HEK293 (cell line): ENCODE data around the gene DNAI1.

Experiments used
- CTCF ChIA-PET: fragments of 350-600 bp; formaldehyde crosslinking; extraction: SDS; loops from one replicate; lab custom pipeline; 2021; ENCODE audit warnings: antibody characterized with exemption; lab: Yijun Ruan, JAX
- POLR2A ChIA-PET: fragments of 300-600 bp; formaldehyde crosslinking; extraction: SDS; loops from one replicate; lab custom pipeline; 2020; ENCODE audit warnings: antibody characterized with exemption, inconsistent platforms; lab: Yijun Ruan, JAX
- H3K27ac ChIP-seq: fragments of 200-500 bp; sonication (Bioruptor generic); 2 replicates; pipeline ENCODE4 v1.5.1; 2014; ENCODE audit warnings: low read depth, low read length, control low read depth, inconsistent platforms; ENCODE audit errors: extremely low read depth
- H3K36me3 ChIP-seq, 2 experiments: fragments of 200-500 bp in 1 of 2; sonication (Bioruptor generic) in 1 of 2; 1 replicate in 1 of 2; 2 replicates in 1 of 2; pipeline ENCODE4 v1.5.1; 2014 to 2017; ENCODE audit warnings: inconsistent platforms in 2 of 2, low read length in 2 of 2; ENCODE audit not compliant: control insufficient read depth in 2 of 2, insufficient read depth in 1 of 2
- H3K4me1 ChIP-seq: fragments of 200-500 bp; sonication (Bioruptor generic); 2 replicates; pipeline ENCODE4 v1.5.1; 2014; ENCODE audit warnings: mild to moderate bottlenecking, low read length, inconsistent platforms; ENCODE audit not compliant: control insufficient read depth, insufficient read depth
- H3K4me3 ChIP-seq: 2 replicates; pipeline ENCODE4 v1.5.1; 2011; ENCODE audit warnings: low read depth, mild to moderate bottlenecking, control low read depth, low read length, moderate library complexity
- H3K9me3 ChIP-seq: fragments of 200-500 bp; sonication (Bioruptor generic); 2 replicates; pipeline ENCODE4 v1.5.1; 2014; ENCODE audit warnings: low read depth, low read length, inconsistent platforms; ENCODE audit not compliant: control insufficient read depth, insufficient read depth
- EGR2 ChIP-seq: fragments of 450-650 bp; formaldehyde crosslinking; IDR thresholded peaks from 2 replicates; pipeline ENCODE4 v1.5.1; 2016; ENCODE audit warnings: low read depth, missing biosample characterization, missing genetic modification characterization
- HOXC10 ChIP-seq: sonication (generic); formaldehyde crosslinking; IDR thresholded peaks from 2 replicates; pipeline ENCODE4 v1.8.1; 2023; ENCODE audit warnings: mild to moderate bottlenecking, missing genetic modification reagents
- KLF1 ChIP-seq: fragments of 450-650 bp; formaldehyde crosslinking; IDR thresholded peaks from 2 replicates; pipeline ENCODE4 v1.5.1; 2016; ENCODE audit warnings: missing biosample characterization, missing genetic modification characterization
- SP2 ChIP-seq: fragments of 450-650 bp; formaldehyde crosslinking; IDR thresholded peaks from 2 replicates; pipeline ENCODE4 v1.5.1; 2016; ENCODE audit warnings: missing biosample characterization, missing genetic modification characterization
- ZFHX2 ChIP-seq: fragments of 450-650 bp; formaldehyde crosslinking; conservative IDR thresholded peaks from 2 replicates; pipeline ENCODE4 v1.5.1; 2016; ENCODE audit warnings: missing biosample characterization, missing genetic modification characterization
- ZNF184 ChIP-seq: fragments of 450-650 bp; IDR thresholded peaks from 2 replicates; pipeline ENCODE4 v1.5.1; 2018; ENCODE audit warnings: missing biosample characterization, mild to moderate bottlenecking, missing genetic modification characterization
- ZNF24 ChIP-seq: fragments of 450-650 bp; formaldehyde crosslinking; IDR thresholded peaks from 2 replicates; pipeline ENCODE4 v1.5.1; 2016; ENCODE audit warnings: missing biosample characterization, missing genetic modification characterization
- ZNF391 ChIP-seq: fragments of 450-650 bp; formaldehyde crosslinking; IDR thresholded peaks from 2 replicates; pipeline ENCODE4 v1.5.1; 2016; ENCODE audit warnings: low read depth, missing biosample characterization, missing genetic modification characterization, borderline replicate concordance
- ZNF426 ChIP-seq: fragments of 450-650 bp; formaldehyde crosslinking; IDR thresholded peaks from 2 replicates; pipeline ENCODE4 v1.5.1; 2017; ENCODE audit warnings: missing biosample characterization, missing genetic modification characterization, mild to moderate bottlenecking, inconsistent platforms, moderate library complexity
- ZNF501 ChIP-seq: fragments of 450-650 bp; formaldehyde crosslinking; IDR thresholded peaks from 2 replicates; pipeline ENCODE4 v1.5.1; 2016; ENCODE audit warnings: missing biosample characterization, missing genetic modification characterization
- ZNF600 ChIP-seq: fragments of 450-650 bp; formaldehyde crosslinking; IDR thresholded peaks from 2 replicates; pipeline ENCODE4 v1.5.1; 2016; ENCODE audit warnings: missing biosample characterization, missing genetic modification characterization
- ZNF654 ChIP-seq: fragments of 450-650 bp; formaldehyde crosslinking; IDR thresholded peaks from 2 replicates; pipeline ENCODE4 v1.5.1; 2016; ENCODE audit warnings: low read depth, missing biosample characterization, missing genetic modification characterization
- TF ChIP-seq, protein P1 (sequence below): fragments of 450-650 bp; formaldehyde crosslinking; IDR thresholded peaks from 2 replicates; pipeline ENCODE4 v1.5.1; 2016; ENCODE audit warnings: missing biosample characterization, missing genetic modification characterization
- TF ChIP-seq, protein P2 (sequence below): fragments of 450-650 bp; formaldehyde crosslinking; IDR thresholded peaks from 2 replicates; pipeline ENCODE4; 2016; ENCODE audit warnings: missing biosample characterization, missing genetic modification characterization
- TF ChIP-seq, protein P3 (sequence below): IDR thresholded peaks from 2 replicates; pipeline ENCODE4 v1.6.1; 2011; ENCODE audit warnings: mild to moderate bottlenecking, low read depth, low read length, borderline replicate concordance
- TF ChIP-seq, protein P4 (sequence below): fragments of 450-650 bp; formaldehyde crosslinking; conservative IDR thresholded peaks from 2 replicates; pipeline ENCODE4 v1.5.1; 2016; ENCODE audit warnings: low read depth, missing biosample characterization, missing genetic modification characterization
- TF ChIP-seq, protein P5 (sequence below): fragments of 450-650 bp; formaldehyde crosslinking; IDR thresholded peaks from 2 replicates; pipeline ENCODE4 v1.5.1; 2016; ENCODE audit warnings: missing biosample characterization, missing genetic modification characterization
- TF ChIP-seq, protein P6 (sequence below): fragments of 450-650 bp; formaldehyde crosslinking; IDR thresholded peaks from 2 replicates; pipeline ENCODE4 v1.5.1; 2016; ENCODE audit warnings: missing biosample characterization, missing genetic modification characterization

DNAI1 gene

DNA sequence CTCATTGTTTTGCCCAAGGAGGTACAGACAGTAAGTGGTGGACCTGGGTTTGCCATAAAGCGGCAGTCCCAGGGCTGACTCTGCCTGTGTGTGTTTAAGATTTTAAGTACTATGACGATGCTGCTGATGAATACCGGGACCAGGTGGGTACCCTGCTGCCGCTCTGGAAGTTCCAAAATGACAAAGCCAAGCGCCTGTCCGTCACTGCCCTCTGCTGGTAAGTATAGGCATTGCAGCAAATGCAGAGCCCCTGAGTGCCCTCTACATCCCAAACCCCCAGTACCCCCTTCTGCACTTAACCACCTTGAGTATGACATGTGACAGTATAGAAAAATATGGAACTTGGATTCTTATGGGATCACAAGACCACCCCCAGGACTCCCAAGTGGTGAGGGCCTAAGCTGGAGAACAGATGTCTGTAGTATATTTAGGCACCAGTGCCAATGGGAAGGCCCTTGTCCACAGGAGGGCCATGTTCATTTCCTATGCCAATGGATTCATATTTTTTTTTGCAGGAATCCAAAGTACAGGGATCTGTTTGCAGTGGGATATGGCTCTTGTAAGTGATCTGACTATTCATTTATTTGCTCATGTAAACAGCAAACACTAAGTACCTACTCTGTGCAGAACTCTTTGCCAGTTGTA is 42.1 kb downstream of the DNAI1 start:
- CTCF ChIA-PET: interaction anchor here (0.5 to 11.0 kb wide), 57 partner anchors 9 to 427 kb away, joined by 3 to 132 read pairs (median 5); a partner anchor contains a TSS
- Histone ChIP-seq H3K9me3 (no peaks in the 10 kb centered on the region), H3K4me1 (no peaks in the 10 kb centered on the region), H3K27ac (no peak overlapping the region), H3K4me3 (no peak overlapping the region), H3K36me3 (no peaks in the 10 kb centered on the region)
- TF ChIP-seq, protein P1, sequence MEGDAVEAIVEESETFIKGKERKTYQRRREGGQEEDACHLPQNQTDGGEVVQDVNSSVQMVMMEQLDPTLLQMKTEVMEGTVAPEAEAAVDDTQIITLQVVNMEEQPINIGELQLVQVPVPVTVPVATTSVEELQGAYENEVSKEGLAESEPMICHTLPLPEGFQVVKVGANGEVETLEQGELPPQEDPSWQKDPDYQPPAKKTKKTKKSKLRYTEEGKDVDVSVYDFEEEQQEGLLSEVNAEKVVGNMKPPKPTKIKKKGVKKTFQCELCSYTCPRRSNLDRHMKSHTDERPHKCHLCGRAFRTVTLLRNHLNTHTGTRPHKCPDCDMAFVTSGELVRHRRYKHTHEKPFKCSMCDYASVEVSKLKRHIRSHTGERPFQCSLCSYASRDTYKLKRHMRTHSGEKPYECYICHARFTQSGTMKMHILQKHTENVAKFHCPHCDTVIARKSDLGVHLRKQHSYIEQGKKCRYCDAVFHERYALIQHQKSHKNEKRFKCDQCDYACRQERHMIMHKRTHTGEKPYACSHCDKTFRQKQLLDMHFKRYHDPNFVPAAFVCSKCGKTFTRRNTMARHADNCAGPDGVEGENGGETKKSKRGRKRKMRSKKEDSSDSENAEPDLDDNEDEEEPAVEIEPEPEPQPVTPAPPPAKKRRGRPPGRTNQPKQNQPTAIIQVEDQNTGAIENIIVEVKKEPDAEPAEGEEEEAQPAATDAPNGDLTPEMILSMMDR (tag by site-specific recombination): peak; percentile 58
- TF ChIP-seq, protein P2, sequence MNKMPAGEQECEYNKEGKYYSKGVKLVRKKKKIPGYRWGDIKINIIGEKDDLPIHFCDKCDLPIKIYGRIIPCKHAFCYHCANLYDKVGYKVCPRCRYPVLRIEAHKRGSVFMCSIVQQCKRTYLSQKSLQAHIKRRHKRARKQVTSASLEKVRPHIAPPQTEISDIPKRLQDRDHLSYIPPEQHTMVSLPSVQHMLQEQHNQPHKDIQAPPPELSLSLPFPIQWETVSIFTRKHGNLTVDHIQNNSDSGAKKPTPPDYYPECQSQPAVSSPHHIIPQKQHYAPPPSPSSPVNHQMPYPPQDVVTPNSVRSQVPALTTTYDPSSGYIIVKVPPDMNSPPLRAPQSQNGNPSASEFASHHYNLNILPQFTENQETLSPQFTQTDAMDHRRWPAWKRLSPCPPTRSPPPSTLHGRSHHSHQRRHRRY (tag by site-specific recombination): no peak
- TF ChIP-seq ZNF654 (tag by site-specific recombination) (peak; percentile 70), ZNF391 (tag by site-specific recombination) (0 out of 2 replicates have a peak, but pooled peaks have one; percentile 29), SP2 (no peak), ZNF600 (peak; percentile 37; the same call in 1 of the 2 replicates)
- TF ChIP-seq, protein P3, sequence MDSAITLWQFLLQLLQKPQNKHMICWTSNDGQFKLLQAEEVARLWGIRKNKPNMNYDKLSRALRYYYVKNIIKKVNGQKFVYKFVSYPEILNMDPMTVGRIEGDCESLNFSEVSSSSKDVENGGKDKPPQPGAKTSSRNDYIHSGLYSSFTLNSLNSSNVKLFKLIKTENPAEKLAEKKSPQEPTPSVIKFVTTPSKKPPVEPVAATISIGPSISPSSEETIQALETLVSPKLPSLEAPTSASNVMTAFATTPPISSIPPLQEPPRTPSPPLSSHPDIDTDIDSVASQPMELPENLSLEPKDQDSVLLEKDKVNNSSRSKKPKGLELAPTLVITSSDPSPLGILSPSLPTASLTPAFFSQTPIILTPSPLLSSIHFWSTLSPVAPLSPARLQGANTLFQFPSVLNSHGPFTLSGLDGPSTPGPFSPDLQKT: no peak
- POLR2A ChIA-PET: no interaction called here

DNA sequence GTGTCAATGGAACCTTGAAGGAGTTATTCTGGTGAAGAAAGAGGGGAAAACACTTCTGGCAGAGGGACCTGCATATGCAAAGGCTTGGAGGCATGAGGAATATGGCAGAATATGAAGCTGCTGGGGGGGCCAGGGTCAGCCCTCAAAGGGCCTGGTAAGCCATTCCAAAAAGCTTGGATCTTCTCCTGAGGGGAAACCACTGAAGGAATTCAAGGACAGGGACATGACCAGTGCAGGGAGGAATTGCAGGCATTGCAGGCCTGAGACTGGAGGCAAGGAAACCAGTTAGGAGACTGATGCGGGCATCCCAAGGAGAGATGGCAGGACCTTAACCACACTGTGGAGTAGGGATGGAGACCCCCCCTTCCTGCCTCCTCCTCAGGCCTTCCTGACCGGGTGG is 42.8 kb downstream of the DNAI1 start:
- H3K36me3 ChIP-seq: no peaks in the 10 kb centered on the region
- POLR2A ChIA-PET: no interaction called here
- TF ChIP-seq, protein P4, sequence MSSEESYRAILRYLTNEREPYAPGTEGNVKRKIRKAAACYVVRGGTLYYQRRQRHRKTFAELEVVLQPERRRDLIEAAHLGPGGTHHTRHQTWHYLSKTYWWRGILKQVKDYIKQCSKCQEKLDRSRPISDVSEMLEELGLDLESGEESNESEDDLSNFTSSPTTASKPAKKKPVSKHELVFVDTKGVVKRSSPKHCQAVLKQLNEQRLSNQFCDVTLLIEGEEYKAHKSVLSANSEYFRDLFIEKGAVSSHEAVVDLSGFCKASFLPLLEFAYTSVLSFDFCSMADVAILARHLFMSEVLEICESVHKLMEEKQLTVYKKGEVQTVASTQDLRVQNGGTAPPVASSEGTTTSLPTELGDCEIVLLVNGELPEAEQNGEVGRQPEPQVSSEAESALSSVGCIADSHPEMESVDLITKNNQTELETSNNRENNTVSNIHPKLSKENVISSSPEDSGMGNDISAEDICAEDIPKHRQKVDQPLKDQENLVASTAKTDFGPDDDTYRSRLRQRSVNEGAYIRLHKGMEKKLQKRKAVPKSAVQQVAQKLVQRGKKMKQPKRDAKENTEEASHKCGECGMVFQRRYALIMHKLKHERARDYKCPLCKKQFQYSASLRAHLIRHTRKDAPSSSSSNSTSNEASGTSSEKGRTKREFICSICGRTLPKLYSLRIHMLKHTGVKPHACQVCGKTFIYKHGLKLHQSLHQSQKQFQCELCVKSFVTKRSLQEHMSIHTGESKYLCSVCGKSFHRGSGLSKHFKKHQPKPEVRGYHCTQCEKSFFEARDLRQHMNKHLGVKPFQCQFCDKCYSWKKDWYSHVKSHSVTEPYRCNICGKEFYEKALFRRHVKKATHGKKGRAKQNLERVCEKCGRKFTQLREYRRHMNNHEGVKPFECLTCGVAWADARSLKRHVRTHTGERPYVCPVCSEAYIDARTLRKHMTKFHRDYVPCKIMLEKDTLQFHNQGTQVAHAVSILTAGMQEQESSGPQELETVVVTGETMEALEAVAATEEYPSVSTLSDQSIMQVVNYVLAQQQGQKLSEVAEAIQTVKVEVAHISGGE (tag by site-specific recombination): no peak
- TF ChIP-seq, protein P5, sequence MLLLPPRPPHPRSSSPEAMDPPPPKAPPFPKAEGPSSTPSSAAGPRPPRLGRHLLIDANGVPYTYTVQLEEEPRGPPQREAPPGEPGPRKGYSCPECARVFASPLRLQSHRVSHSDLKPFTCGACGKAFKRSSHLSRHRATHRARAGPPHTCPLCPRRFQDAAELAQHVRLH (tag by site-specific recombination): no peak
- TF ChIP-seq ZNF501 (tag by site-specific recombination): no peak
- H3K9me3 ChIP-seq: no peaks in the 10 kb centered on the region
- no peaks in the 10 kb centered on the region for H3K4me1 ChIP-seq
- H3K27ac ChIP-seq: no peak overlapping the region
- no peak overlapping the region for H3K4me3 ChIP-seq
- CTCF ChIA-PET: interaction anchor here (0.7 to 11.0 kb wide), 36 partner anchors 9 to 428 kb away, joined by 3 to 132 read pairs (median 6); no protein-coding TSS in a partner anchor

DNA sequence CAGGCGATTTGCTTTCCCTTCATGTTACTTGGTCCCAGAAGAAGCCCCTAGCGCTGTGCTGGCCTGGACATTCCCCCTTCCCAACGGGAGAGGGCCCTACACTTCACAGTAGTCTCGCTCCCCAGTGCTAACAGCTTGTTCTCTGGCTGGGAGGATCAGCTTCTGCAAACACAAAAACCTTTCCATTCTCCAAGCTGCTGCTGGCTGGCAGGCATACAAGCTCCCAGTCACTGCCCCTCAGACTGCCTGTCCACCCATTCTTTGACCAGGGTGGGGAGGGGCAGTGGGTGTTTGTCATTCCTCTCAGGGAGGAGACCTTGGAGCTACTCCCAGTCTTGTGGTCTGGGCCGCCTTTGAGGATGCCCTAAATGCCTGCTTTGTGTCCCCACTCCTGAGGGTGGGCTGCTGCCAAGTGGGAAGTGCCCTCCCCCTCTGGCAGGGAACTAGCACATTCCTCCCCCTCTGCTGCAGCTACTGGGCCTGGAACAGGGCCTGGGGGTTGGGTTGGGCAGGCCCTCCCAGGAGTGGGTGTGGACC is 43.4 kb downstream of the DNAI1 start:
- ChIA-PET CTCF (interaction anchor here (0.7 to 11.0 kb wide), 26 partner anchors 10 to 169 kb away, joined by 3 to 132 read pairs (median 7); no protein-coding TSS in a partner anchor), POLR2A (interaction anchor here (1.1 kb wide), 1 partner anchor 8 kb away, joined by 3 read pairs; no protein-coding TSS in a partner anchor)
- no peaks in the 10 kb centered on the region for H3K9me3 ChIP-seq
- H3K27ac ChIP-seq: no peak overlapping the region
- H3K4me3 ChIP-seq: no peak overlapping the region
- no peaks in the 10 kb centered on the region for H3K4me1 ChIP-seq
- no peaks in the 10 kb centered on the region for H3K36me3 ChIP-seq
- TF ChIP-seq ZNF426 (tag by site-specific recombination) (no peak), KLF1 (tag by site-specific recombination) (peak; percentile 56), ZFHX2 (peak; percentile 80), ZNF184 (tag by site-specific recombination) (no peak), HOXC10 (CRISPR knock-in tag) (no peak), EGR2 (peak; percentile 92), ZNF24 (tag by site-specific recombination) (no peak)
- TF ChIP-seq, protein P6, sequence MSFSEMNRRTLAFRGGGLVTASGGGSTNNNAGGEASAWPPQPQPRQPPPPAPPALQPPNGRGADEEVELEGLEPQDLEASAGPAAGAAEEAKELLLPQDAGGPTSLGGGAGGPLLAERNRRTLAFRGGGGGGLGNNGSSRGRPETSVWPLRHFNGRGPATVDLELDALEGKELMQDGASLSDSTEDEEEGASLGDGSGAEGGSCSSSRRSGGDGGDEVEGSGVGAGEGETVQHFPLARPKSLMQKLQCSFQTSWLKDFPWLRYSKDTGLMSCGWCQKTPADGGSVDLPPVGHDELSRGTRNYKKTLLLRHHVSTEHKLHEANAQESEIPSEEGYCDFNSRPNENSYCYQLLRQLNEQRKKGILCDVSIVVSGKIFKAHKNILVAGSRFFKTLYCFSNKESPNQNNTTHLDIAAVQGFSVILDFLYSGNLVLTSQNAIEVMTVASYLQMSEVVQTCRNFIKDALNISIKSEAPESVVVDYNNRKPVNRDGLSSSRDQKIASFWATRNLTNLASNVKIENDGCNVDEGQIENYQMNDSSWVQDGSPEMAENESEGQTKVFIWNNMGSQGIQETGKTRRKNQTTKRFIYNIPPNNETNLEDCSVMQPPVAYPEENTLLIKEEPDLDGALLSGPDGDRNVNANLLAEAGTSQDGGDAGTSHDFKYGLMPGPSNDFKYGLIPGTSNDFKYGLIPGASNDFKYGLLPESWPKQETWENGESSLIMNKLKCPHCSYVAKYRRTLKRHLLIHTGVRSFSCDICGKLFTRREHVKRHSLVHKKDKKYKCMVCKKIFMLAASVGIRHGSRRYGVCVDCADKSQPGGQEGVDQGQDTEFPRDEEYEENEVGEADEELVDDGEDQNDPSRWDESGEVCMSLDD (tag by site-specific recombination): no peak
